ENCODE measurements around the gene ERVMER34-1. TPM values are rescaled to one million over a fixed set of nuclear protein-coding genes. Genes with fewer than 3 reads are reported as not detected.

ERVMER34-1 gene
- total and polyA plus RNA-seq, 2 donors (not counting 3 experiments of a cell fraction or from before 2014, with no cell fraction given) = 0.03 TPM; not detected in 1

DNA sequence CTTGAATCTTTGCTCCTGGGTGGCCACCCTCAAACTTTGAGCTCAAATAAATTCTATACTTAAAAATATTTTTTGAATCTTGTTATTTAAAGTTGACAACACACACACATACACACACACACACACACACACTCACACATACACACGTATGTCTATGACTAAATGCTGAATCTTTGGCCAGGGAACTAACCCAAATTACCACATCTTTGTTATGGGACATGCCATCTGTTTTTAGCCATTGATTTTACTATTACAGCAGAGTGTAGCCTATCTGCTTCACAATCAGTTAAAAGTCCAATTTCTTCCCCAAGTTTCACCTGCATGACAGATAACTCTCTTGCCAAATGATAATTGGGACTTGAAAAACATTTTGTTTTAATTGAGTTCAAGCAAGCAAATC, 47.1 kb downstream of the ERVMER34-1 start:
- Histone ChIP-seq H3K27me3 (ENCODE audit: control insufficient read depth in 2 of 2, insufficient read depth in 2 of 2, low read length in 2 of 2) (peaks cover 2 to 5% of the 10 kb centered on the region in 2 experiments), H3K9me3 (replicated peaks; ENCODE audit: control insufficient read depth, insufficient read depth, low read length) (no peaks in the 10 kb centered on the region), H3K4me3 (replicated peaks in 1 of 3; ENCODE audit: insufficient read depth in 1 of 3, low read depth in 1 of 3, low read length in 3 of 3) (no peak overlapping the region), H3K9ac (replicated peaks; ENCODE audit: extremely low read depth, insufficient read depth, low read length) (no peak overlapping the region), H2AFZ (ENCODE audit: low read depth, low read length) (no peak overlapping the region), H3K9me1 (replicated peaks; ENCODE audit: control insufficient read depth, extremely low read depth, insufficient read depth, low read length) (no peaks in the 10 kb centered on the region), H3K4me1 (ENCODE audit: control insufficient read depth, extremely low read depth, insufficient read depth, low read length) (no peaks in the 10 kb centered on the region), H4K20me1 (replicated peaks; ENCODE audit: control insufficient read depth, extremely low read depth, insufficient read depth, low read length) (no peaks in the 10 kb centered on the region), H3K79me2 (ENCODE audit: control insufficient read depth, insufficient read depth, low read length) (no peaks in the 10 kb centered on the region), H3K36me3 (ENCODE audit: control insufficient read depth in 2 of 2, extremely low read depth in 1 of 2, insufficient read depth in 2 of 2, low read length in 2 of 2) (no peaks in the 10 kb centered on the region), H3K27ac (ENCODE audit: insufficient read depth, low read depth, low read length) (no peak overlapping the region), H3K4me2 (ENCODE audit: insufficient read depth, low read length) (no peak overlapping the region)
- no peak for TF ChIP-seq FOS (IDR thresholded peaks at IDR 0.05; ENCODE audit: borderline replicate concordance, insufficient read depth, low read length)
- TF ChIP-seq POLR2A (IDR thresholded peaks at IDR 0.05; ENCODE audit: low read depth, low read length) = no peak
- no peak for TF ChIP-seq EZH2 (IDR thresholded peaks at IDR 0.05; ENCODE audit: borderline replicate concordance, low read depth, low read length, severe bottlenecking)
- no peak for TF ChIP-seq CTCF (IDR thresholded peaks at IDR 0.05; ENCODE audit: extremely low read depth in 1 of 2, insufficient read depth in 1 of 2, low read depth in 1 of 2, low read length in 2 of 2)
- TF ChIP-seq JUN (IDR thresholded peaks at IDR 0.05; ENCODE audit: borderline replicate concordance, insufficient read depth, insufficient read length, low read depth) = no peak
- TF ChIP-seq MYC (IDR thresholded peaks at IDR 0.05; ENCODE audit: low read depth, low read length) = no peak
- no peak for TF ChIP-seq GATA2 (IDR thresholded peaks at IDR 0.05; ENCODE audit: insufficient read depth, insufficient read length, low read depth, low read length)
- TF ChIP-seq POLR2AphosphoS5 (IDR thresholded peaks at IDR 0.05; ENCODE audit: insufficient read depth, low read depth, low read length) = no peak
- TF ChIP-seq MAX (IDR thresholded peaks at IDR 0.05; ENCODE audit: insufficient read depth, insufficient read length) = no peak
- ChIA-PET POLR2A (no interaction called here), CTCF (no interaction called here)
- BruUV-seq (replicated peaks) = no TSS peak
- FAIRE-seq (no peak), DNase-seq (ENCODE audit: low read depth, low spot score) (no peak)
- intact Hi-C loops (cut with micrococcal nuclease) (no loop called here), dilution Hi-C loops (cut with MboI; ENCODE audit: extremely low pct_ligation_motif_present, low sequenced_read_pairs) (no loop called here)

Measured in endothelial cell of umbilical vein (primary cell).